ENCODE measurements around the gene ARHGDIB. TPM values are rescaled to one million over a fixed set of nuclear protein-coding genes. Genes with fewer than 3 reads are reported as not detected.

The ARHGDIB gene
- total and polyA plus RNA-seq, 2 donors (not counting 1 experiment from before 2014, with no cell fraction given), result 8.3 to 43.7 TPM

Other genes with a start within 250 kb of the ARHGDIB start
- gene WBP11, start 158.1 kb downstream of the ARHGDIB start, total RNA-seq, result 8.0 and 10.6 TPM in 2 replicates
- 17.5 and 27.4 TPM in 2 replicates for gene WBP11, start 158.1 kb downstream of the ARHGDIB start, polyA plus RNA-seq
- 1.0 and 1.5 TPM in 2 replicates for gene C12orf60, start 157.9 kb downstream of the ARHGDIB start, total RNA-seq
- 1.1 TPM in 2 replicates for gene C12orf60, start 157.9 kb downstream of the ARHGDIB start, polyA plus RNA-seq
- gene SMCO3, start 147.4 kb downstream of the ARHGDIB start, total RNA-seq, result 0.17 TPM in 1 of 2 replicates, not detected in the other
- gene SMCO3, start 147.4 kb downstream of the ARHGDIB start, polyA plus RNA-seq, result 0.16 TPM in 1 of 2 replicates, not detected in the other
- not detected in 2 replicates for gene ART4, start 118.1 kb downstream of the ARHGDIB start, total RNA-seq
- not detected in 2 replicates for gene ART4, start 118.1 kb downstream of the ARHGDIB start, polyA plus RNA-seq
- gene MGP, start 75.7 kb downstream of the ARHGDIB start, total RNA-seq, result 2.0 and 38.0 TPM in 2 replicates
- gene MGP, start 75.7 kb downstream of the ARHGDIB start, polyA plus RNA-seq, result 9.5 and 15.9 TPM in 2 replicates
- gene ERP27, start 23.1 kb downstream of the ARHGDIB start, total RNA-seq, result 0.17 TPM in 1 of 2 replicates, not detected in the other
- gene ERP27, start 23.1 kb downstream of the ARHGDIB start, polyA plus RNA-seq, result 0.10 TPM in 1 of 2 replicates, not detected in the other
- not detected in 2 replicates for gene PDE6H, start 11.4 kb upstream of the ARHGDIB start, total RNA-seq
- gene PDE6H, start 11.4 kb upstream of the ARHGDIB start, polyA plus RNA-seq, result not detected in 2 replicates

All from fibroblast of lung (primary cell).